ENCODE measurements around the gene PATZ1.

DNA sequence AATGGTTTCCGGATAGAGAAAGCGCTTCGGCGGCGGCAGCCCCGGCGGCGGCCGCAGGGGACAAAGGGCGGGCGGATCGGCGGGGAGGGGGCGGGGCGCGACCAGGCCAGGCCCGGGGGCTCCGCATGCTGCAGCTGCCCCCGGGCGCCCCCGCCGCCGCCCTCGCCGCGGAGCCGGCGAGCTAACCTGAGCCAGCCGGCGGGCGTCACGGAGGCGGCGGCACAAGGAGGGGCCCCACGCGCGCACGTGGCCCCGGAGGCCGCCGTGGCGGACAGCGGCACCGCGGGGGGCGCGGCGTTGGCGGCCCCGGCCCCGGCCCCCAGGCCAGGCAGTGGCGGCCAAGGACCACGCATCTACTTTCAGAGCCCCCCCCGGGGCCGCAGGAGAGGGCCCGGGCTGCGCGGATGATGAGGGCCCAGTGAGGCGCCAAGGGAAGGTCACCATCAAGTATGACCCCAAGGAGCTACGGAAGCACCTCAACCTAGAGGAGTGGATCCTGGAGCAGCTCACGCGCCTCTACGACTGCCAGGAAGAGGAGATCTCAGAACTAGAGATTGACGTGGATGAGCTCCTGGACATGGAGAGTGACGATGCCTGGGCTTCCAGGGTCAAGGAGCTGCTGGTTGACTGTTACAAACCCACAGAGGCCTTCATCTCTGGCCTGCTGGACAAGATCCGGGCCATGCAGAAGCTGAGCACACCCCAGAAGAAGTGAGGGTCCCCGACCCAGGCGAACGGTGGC is 69.5 kb downstream of the PATZ1 start:
- TF ChIP-seq EP300 (IDR thresholded peaks at IDR 0.05), result no peak
- TF ChIP-seq, protein P1, sequence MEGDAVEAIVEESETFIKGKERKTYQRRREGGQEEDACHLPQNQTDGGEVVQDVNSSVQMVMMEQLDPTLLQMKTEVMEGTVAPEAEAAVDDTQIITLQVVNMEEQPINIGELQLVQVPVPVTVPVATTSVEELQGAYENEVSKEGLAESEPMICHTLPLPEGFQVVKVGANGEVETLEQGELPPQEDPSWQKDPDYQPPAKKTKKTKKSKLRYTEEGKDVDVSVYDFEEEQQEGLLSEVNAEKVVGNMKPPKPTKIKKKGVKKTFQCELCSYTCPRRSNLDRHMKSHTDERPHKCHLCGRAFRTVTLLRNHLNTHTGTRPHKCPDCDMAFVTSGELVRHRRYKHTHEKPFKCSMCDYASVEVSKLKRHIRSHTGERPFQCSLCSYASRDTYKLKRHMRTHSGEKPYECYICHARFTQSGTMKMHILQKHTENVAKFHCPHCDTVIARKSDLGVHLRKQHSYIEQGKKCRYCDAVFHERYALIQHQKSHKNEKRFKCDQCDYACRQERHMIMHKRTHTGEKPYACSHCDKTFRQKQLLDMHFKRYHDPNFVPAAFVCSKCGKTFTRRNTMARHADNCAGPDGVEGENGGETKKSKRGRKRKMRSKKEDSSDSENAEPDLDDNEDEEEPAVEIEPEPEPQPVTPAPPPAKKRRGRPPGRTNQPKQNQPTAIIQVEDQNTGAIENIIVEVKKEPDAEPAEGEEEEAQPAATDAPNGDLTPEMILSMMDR (IDR thresholded peaks at IDR 0.05), result no peak
- TF ChIP-seq POLR2A (IDR thresholded peaks at IDR 0.05), result no peak
- TF ChIP-seq POLR2AphosphoS5 (IDR thresholded peaks at IDR 0.05), result no peak
